ENCODE measurements around the gene MAGED1. TPM values are rescaled to one million over a fixed set of nuclear protein-coding genes. Genes with fewer than 3 reads are reported as not detected.

MAGED1 gene
- total RNA-seq (2014; rRNA removed; shearing (Covaris generic)) (88.5 and 89.8 TPM in 2 replicates), polyA plus RNA-seq (2016; fragmentation: Nextera tagmentation; extraction: Ambion mirVana) (58.5 and 60.8 TPM in 2 replicates)
- long read RNA-seq, transcript MAGED1-204 (13 exons, 2,701 nt), result major isoform, 20 of 51 reads
- long read RNA-seq, transcript MAGED1-201 (13 exons, 2,747 nt), result minor isoform, 15 of 51 reads
- long read RNA-seq, partial matches to known transcripts, result 13 of 51 reads
- long read RNA-seq, other reads (novel, unspliced or antisense), result 3 of 51 reads

- no peak within 1 kb of the TSS for H2AFZ ChIP-seq
Measured at GRCh38 chrX:51892921-51893745, at the start of gene MAGED1. Gene MAGED1, plus strand, starts transcription at chrX:51893623. Its CDS starts 682 bp downstream, at chrX:51894305.

GRCh38 chrX:51847463-51847862 is 46.0 kb upstream of the MAGED1 start:
- Mint-ChIP-seq H3K4me1 (peaks cover 37% of the 10 kb centered on the region), H3K4me3 (no peak overlapping the region; the same call in 2 of the 3 replicates), H3K9me3 (no peaks in the 10 kb centered on the region; the same call in 2 of the 3 replicates), H3K27ac (no peak overlapping the region), H3K27me3 (ENCODE audit: insufficient read depth, low read depth, poor library complexity) (no peaks in the 10 kb centered on the region), H3K36me3 (ENCODE audit: low read depth) (peaks cover 27% of the 10 kb centered on the region)
- no peak overlapping the region for H2AFZ ChIP-seq
- H3K27me3 ChIP-seq (ENCODE audit: insufficient read depth), result no peaks in the 10 kb centered on the region
- peaks cover 80% of the 10 kb centered on the region for H3K79me2 ChIP-seq (replicated peaks; ENCODE audit: insufficient read depth)
- no peak overlapping the region for H3K4me3 ChIP-seq
- DNase-seq (ENCODE audit: low spot score), result peak; percentile 36
- H4K20me1 ChIP-seq (replicated peaks; ENCODE audit: insufficient read depth), result no peaks in the 10 kb centered on the region
- H3K9me2 ChIP-seq (ENCODE audit: insufficient read depth), result no peaks in the 10 kb centered on the region
- peaks cover 42% of the 10 kb centered on the region for H3K4me1 ChIP-seq (ENCODE audit: insufficient read depth)
- no peak overlapping the region for H3K27ac ChIP-seq (ENCODE audit: low read depth)
- H3K36me3 ChIP-seq (ENCODE audit: insufficient read depth), result no peaks in the 10 kb centered on the region
- ATAC-seq, result peak; percentile 82
- H3K4me2 ChIP-seq, result no peak overlapping the region
- no peaks in the 10 kb centered on the region for H3F3A ChIP-seq (replicated peaks; ENCODE audit: low read depth)
- TF ChIP-seq CREB1 (CRISPR knock-in tag; IDR thresholded peaks at IDR 0.05; ENCODE audit: low read depth), result no peak
- no peak for TF ChIP-seq ZNF462 (CRISPR knock-in tag; IDR thresholded peaks at IDR 0.05)
- no peak for TF ChIP-seq NANOG (IDR thresholded peaks at IDR 0.05; ENCODE audit: borderline replicate concordance)
- no peak for TF ChIP-seq ZNF331 (CRISPR knock-in tag; IDR thresholded peaks at IDR 0.05; ENCODE audit: low read depth)
- no peak for TF ChIP-seq ZNF114 (CRISPR knock-in tag; IDR thresholded peaks at IDR 0.05)
- TF ChIP-seq STAT1 (IDR thresholded peaks at IDR 0.05; ENCODE audit: unreplicated experiment), result no peak

More at GRCh38 chrX:51892921-51893745, at the start of gene MAGED1:
- Mint-ChIP-seq H3K36me3 (ENCODE audit: low read depth) (peaks cover 26% of the 10 kb centered on the region), H3K27me3 (ENCODE audit: insufficient read depth, low read depth, poor library complexity) (peaks cover 9% of the 10 kb centered on the region), H3K4me3 (peak within 1 kb of the TSS; percentile 93), H3K27ac (peak within 1 kb of the TSS; percentile 87), H3K9me3 (no peaks in the 10 kb centered on the region; the same call in 2 of the 3 replicates), H3K4me1 (peaks cover 9% of the 10 kb centered on the region)
- Histone ChIP-seq H3K27me3 (ENCODE audit: insufficient read depth) (no peaks in the 10 kb centered on the region), H3K79me2 (replicated peaks; ENCODE audit: insufficient read depth) (no peaks in the 10 kb centered on the region), H3K4me2 (peak within 1 kb of the TSS; percentile 82), H3K36me3 (ENCODE audit: insufficient read depth) (no peaks in the 10 kb centered on the region), H3F3A (replicated peaks; ENCODE audit: low read depth) (no peaks in the 10 kb centered on the region), H3K9me2 (ENCODE audit: insufficient read depth) (no peaks in the 10 kb centered on the region), H3K4me1 (ENCODE audit: insufficient read depth) (no peaks in the 10 kb centered on the region), H3K4me3 (peak within 1 kb of the TSS; percentile 68), H3K27ac (ENCODE audit: low read depth) (peak within 1 kb of the TSS; percentile 59), H4K20me1 (replicated peaks; ENCODE audit: insufficient read depth) (no peaks in the 10 kb centered on the region)
- ATAC-seq, result peak; percentile 88
- TF ChIP-seq POLR2AphosphoS5 (IDR thresholded peaks at IDR 0.05; ENCODE audit: low read depth) (peak; percentile 81), CTCF (conservative IDR thresholded peaks at IDR 0.05; ENCODE audit: low read depth in 2 of 2) (no peak)
- DNase-seq (ENCODE audit: low spot score), result peak; percentile 93

Data from GM23338 (cell line).